HepG2 (cell line): ENCODE data around the gene VPS9D1. TPM values are rescaled to one million over a fixed set of nuclear protein-coding genes. Genes with fewer than 3 reads are reported as not detected.

ENCODE experiments used
- CENPX ChIP-seq: sonication (generic); formaldehyde crosslinking; IDR thresholded peaks from 2 replicates; pipeline ENCODE4 v1.9.0; 2021; ENCODE audit warnings: mild to moderate bottlenecking, missing genetic modification reagents, moderate library complexity
- MAZ ChIP-seq, 2 experiments: sonication (generic) in 1 of 2; formaldehyde crosslinking in 1 of 2; IDR thresholded peaks; 2 replicates each; pipeline versions ENCODE4 v1.5.0 to v1.6.1; 2012 to 2020; ENCODE audit warnings: low read depth in 2 of 2, mild to moderate bottlenecking in 2 of 2, borderline replicate concordance in 1 of 2, improper control_type of control experiment in 1 of 2, low read length in 1 of 2, missing genetic modification reagents in 1 of 2, moderate library complexity in 1 of 2
- POLR2A ChIP-seq, 2 experiments: IDR thresholded peaks; 2 replicates each; pipeline ENCODE4 v1.6.1; 2011; ENCODE audit warnings: low read depth in 2 of 2, low read length in 2 of 2, mild to moderate bottlenecking in 1 of 2, moderate library complexity in 1 of 2; ENCODE audit not compliant: insufficient read depth in 1 of 2
- RELA ChIP-seq: sonication (generic); formaldehyde crosslinking; IDR thresholded peaks from 2 replicates; pipeline ENCODE4 v1.4.0; 2020; ENCODE audit warnings: missing genetic modification reagents
- RNF2 ChIP-seq: fragments of 450-650 bp; conservative IDR thresholded peaks from 2 replicates; pipeline ENCODE4 v1.6.1; 2016; ENCODE audit warnings: low read depth
- RORA ChIP-seq: sonication (generic); formaldehyde crosslinking; IDR thresholded peaks from 2 replicates; pipeline ENCODE4 v1.5.0; 2020; ENCODE audit warnings: mild to moderate bottlenecking, missing genetic modification reagents, moderate library complexity
- SNRNP70 ChIP-seq: fragments of 200-400 bp; formaldehyde crosslinking; IDR thresholded peaks from 2 replicates; pipeline ENCODE4 v1.6.1; 2017; ENCODE audit warnings: mild to moderate bottlenecking, low read depth, low read length, moderate library complexity
- SYNCRIP ChIP-seq: fragments of 200-400 bp; formaldehyde crosslinking; IDR thresholded peaks from 2 replicates; pipeline ENCODE4 v1.6.1; 2018; ENCODE audit warnings: mild to moderate bottlenecking, low read depth, low read length; ENCODE audit not compliant: insufficient read depth
- TAF1 ChIP-seq: sonication (generic); formaldehyde crosslinking; IDR thresholded peaks from 2 replicates; pipeline ENCODE4 v1.4.0; 2020; ENCODE audit warnings: missing genetic modification reagents
- TOPORS ChIP-seq: sonication (generic); formaldehyde crosslinking; IDR thresholded peaks from 2 replicates; pipeline ENCODE4 v1.8.0; 2023; ENCODE audit warnings: mild to moderate bottlenecking, missing genetic modification reagents
- ZNF24 ChIP-seq: fragments of 450-650 bp; IDR thresholded peaks from 2 replicates; pipeline ENCODE4 v1.6.1; 2017; ENCODE audit warnings: antibody characterized with exemption, mild to moderate bottlenecking
- ZNF317 ChIP-seq: sonication (generic); formaldehyde crosslinking; IDR thresholded peaks from 2 replicates; pipeline ENCODE4 v1.5.0; 2020; ENCODE audit warnings: mild to moderate bottlenecking, missing genetic modification reagents
- ZNF33B ChIP-seq: sonication (generic); formaldehyde crosslinking; IDR thresholded peaks from 2 replicates; pipeline ENCODE4 v1.5.1; 2020; ENCODE audit warnings: mild to moderate bottlenecking, missing genetic modification reagents
- ZNF546 ChIP-seq: sonication (generic); formaldehyde crosslinking; conservative IDR thresholded peaks from 2 replicates; pipeline ENCODE4 v1.8.1; 2023; ENCODE audit warnings: mild to moderate bottlenecking, missing genetic modification reagents
- ZNF549 ChIP-seq: sonication (generic); formaldehyde crosslinking; IDR thresholded peaks from 2 replicates; pipeline ENCODE4 v1.5.0; 2020; ENCODE audit warnings: missing genetic modification reagents
- ZNF878 ChIP-seq: sonication (generic); formaldehyde crosslinking; IDR thresholded peaks from 2 replicates; pipeline ENCODE4 v1.8.1; 2023; ENCODE audit warnings: mild to moderate bottlenecking, missing genetic modification reagents, moderate library complexity
- polyA plus RNA-seq, 8 experiments: library from polyadenylated mRNA; depleted of rRNA in 3 of 8; stranded (reverse) in 7 of 8; unstranded in 1 of 8; fragments of >200 nt; fragmentation: Illumina TruSeq in 4 of 8; extraction: Trizol in 4 of 8; gene quantifications; 2 replicates each; pipeline versions ENCODE4 v1.2.1 to v1.2.3, GENCODE V29; 2011 to 2016; ENCODE audit warnings: low read depth in 4 of 8, missing spikeins in 1 of 8, mixed read lengths in 1 of 8; ENCODE audit not compliant: insufficient read depth in 1 of 8
- total RNA-seq, 5 experiments: library from RNA; depleted of rRNA; stranded (reverse); fragments of >200 nt; fragmentation: Illumina TruSeq; extraction: Trizol; gene quantifications; 2 replicates each; pipeline ENCODE4 v1.2.3, GENCODE V29; 2016; ENCODE audit warnings: low read depth in 1 of 5
- TF ChIP-seq, protein P1 (sequence below): IDR thresholded peaks from 2 replicates; pipeline ENCODE4 v1.6.1; 2016; ENCODE audit warnings: low read depth, missing genetic modification reagents, missing compliant biosample characterization
- TF ChIP-seq, protein P2 (sequence below): sonication (generic); formaldehyde crosslinking; IDR thresholded peaks from 2 replicates; pipeline ENCODE4 v1.5.1; 2020; ENCODE audit warnings: missing genetic modification reagents, mild to moderate bottlenecking, borderline replicate concordance
- TF ChIP-seq, protein P3 (sequence below): sonication (generic); formaldehyde crosslinking; IDR thresholded peaks from 2 replicates; pipeline ENCODE4 v1.5.0; 2020; ENCODE audit warnings: missing genetic modification reagents
- TF ChIP-seq, protein P4 (sequence below): sonication (generic); formaldehyde crosslinking; IDR thresholded peaks from 2 replicates; pipeline ENCODE4 v1.9.0; 2021; ENCODE audit warnings: missing genetic modification reagents, mild to moderate bottlenecking, borderline replicate concordance

VPS9D1 gene
- total and polyA plus RNA-seq, 2 of the 13 experiments (the other 11 are each of a cell fraction or from before 2014, with no cell fraction given), result 10.1 to 13.2 TPM

DNA sequence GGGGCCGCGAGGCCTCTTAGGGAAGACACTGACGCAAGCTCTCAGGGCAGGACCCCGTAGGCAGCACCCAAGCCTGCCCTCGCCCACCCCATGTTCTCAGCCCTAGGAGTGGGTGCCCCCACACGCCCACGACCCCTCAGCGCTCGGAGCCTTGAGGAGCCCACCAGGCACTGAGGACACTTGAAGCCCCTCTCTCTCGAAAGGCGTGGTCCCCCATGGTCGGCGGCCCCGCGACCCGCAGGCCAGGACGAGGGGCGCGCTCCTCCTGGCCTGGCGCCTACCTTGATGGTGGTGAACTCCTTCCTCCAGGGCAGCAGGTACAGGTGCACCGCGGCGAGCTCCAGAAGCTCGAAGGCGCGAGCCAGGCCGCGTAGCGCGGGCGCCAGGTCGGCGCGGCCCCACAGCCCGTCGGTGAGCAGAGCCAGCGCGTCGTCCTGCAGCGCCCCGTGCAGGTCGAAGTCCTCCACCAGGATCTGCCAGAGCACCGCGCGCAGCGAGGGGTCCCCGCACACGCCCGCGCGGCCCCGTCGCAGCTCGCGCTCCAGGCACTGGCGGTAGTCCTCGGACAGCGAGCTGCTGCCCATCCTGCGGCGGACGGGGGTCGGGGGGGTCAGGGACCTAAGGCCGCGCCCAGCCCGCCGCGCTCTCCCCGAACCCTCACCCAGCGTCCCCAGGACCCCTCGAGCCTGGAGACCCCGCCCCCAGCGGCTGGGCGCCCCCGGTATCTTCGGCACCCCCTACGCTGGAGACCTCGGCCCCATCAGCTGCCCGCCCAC is 19.9 kb downstream of the VPS9D1 start (continued):
- peak; percentile 94; the same call in 1 of the 2 replicates for TF ChIP-seq RNF2
- no peak for TF ChIP-seq RORA
- no peak for TF ChIP-seq CENPX (CRISPR knock-in tag)
- no peak for TF ChIP-seq SNRNP70
- TF ChIP-seq SYNCRIP, result no peak
- TF ChIP-seq ZNF546 (CRISPR knock-in tag), result no peak; the same call in 1 of the 2 replicates
- TF ChIP-seq, protein P1, sequence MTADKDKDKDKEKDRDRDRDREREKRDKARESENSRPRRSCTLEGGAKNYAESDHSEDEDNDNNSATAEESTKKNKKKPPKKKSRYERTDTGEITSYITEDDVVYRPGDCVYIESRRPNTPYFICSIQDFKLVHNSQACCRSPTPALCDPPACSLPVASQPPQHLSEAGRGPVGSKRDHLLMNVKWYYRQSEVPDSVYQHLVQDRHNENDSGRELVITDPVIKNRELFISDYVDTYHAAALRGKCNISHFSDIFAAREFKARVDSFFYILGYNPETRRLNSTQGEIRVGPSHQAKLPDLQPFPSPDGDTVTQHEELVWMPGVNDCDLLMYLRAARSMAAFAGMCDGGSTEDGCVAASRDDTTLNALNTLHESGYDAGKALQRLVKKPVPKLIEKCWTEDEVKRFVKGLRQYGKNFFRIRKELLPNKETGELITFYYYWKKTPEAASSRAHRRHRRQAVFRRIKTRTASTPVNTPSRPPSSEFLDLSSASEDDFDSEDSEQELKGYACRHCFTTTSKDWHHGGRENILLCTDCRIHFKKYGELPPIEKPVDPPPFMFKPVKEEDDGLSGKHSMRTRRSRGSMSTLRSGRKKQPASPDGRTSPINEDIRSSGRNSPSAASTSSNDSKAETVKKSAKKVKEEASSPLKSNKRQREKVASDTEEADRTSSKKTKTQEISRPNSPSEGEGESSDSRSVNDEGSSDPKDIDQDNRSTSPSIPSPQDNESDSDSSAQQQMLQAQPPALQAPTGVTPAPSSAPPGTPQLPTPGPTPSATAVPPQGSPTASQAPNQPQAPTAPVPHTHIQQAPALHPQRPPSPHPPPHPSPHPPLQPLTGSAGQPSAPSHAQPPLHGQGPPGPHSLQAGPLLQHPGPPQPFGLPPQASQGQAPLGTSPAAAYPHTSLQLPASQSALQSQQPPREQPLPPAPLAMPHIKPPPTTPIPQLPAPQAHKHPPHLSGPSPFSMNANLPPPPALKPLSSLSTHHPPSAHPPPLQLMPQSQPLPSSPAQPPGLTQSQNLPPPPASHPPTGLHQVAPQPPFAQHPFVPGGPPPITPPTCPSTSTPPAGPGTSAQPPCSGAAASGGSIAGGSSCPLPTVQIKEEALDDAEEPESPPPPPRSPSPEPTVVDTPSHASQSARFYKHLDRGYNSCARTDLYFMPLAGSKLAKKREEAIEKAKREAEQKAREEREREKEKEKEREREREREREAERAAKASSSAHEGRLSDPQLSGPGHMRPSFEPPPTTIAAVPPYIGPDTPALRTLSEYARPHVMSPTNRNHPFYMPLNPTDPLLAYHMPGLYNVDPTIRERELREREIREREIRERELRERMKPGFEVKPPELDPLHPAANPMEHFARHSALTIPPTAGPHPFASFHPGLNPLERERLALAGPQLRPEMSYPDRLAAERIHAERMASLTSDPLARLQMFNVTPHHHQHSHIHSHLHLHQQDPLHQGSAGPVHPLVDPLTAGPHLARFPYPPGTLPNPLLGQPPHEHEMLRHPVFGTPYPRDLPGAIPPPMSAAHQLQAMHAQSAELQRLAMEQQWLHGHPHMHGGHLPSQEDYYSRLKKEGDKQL (CRISPR knock-in tag), result 0 out of 2 replicates have a peak, but pooled peaks have one; percentile 33
- TF ChIP-seq, protein P2, sequence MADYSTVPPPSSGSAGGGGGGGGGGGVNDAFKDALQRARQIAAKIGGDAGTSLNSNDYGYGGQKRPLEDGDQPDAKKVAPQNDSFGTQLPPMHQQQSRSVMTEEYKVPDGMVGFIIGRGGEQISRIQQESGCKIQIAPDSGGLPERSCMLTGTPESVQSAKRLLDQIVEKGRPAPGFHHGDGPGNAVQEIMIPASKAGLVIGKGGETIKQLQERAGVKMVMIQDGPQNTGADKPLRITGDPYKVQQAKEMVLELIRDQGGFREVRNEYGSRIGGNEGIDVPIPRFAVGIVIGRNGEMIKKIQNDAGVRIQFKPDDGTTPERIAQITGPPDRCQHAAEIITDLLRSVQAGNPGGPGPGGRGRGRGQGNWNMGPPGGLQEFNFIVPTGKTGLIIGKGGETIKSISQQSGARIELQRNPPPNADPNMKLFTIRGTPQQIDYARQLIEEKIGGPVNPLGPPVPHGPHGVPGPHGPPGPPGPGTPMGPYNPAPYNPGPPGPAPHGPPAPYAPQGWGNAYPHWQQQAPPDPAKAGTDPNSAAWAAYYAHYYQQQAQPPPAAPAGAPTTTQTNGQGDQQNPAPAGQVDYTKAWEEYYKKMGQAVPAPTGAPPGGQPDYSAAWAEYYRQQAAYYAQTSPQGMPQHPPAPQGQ (CRISPR knock-in tag), result no peak
- no peak for TF ChIP-seq ZNF33B (CRISPR knock-in tag)
- TF ChIP-seq ZNF878 (CRISPR knock-in tag), result no peak
- TF ChIP-seq, protein P3, sequence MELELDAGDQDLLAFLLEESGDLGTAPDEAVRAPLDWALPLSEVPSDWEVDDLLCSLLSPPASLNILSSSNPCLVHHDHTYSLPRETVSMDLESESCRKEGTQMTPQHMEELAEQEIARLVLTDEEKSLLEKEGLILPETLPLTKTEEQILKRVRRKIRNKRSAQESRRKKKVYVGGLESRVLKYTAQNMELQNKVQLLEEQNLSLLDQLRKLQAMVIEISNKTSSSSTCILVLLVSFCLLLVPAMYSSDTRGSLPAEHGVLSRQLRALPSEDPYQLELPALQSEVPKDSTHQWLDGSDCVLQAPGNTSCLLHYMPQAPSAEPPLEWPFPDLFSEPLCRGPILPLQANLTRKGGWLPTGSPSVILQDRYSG, result peak; percentile 95; the same call in 1 of the 2 replicates
- TF ChIP-seq MAZ (IDR thresholded peaks at IDR 0.05; ENCODE audit: borderline replicate concordance, low read depth, low read length), result no peak; the same call in 1 of the 2 replicates
- no peak; the same call in 1 of the 2 replicates for TF ChIP-seq MAZ (CRISPR knock-in tag; IDR thresholded peaks at IDR 0.05; ENCODE audit: low read depth)
- TF ChIP-seq, protein P4, sequence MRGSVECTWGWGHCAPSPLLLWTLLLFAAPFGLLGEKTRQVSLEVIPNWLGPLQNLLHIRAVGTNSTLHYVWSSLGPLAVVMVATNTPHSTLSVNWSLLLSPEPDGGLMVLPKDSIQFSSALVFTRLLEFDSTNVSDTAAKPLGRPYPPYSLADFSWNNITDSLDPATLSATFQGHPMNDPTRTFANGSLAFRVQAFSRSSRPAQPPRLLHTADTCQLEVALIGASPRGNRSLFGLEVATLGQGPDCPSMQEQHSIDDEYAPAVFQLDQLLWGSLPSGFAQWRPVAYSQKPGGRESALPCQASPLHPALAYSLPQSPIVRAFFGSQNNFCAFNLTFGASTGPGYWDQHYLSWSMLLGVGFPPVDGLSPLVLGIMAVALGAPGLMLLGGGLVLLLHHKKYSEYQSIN (CRISPR knock-in tag), result no peak
- 0 out of 2 replicates have a peak, but pooled peaks have one; percentile 58 for TF ChIP-seq RELA (CRISPR knock-in tag)
- no peak; the same call in 1 of the 2 replicates for TF ChIP-seq ZNF317 (CRISPR knock-in tag)
- TF ChIP-seq POLR2A (IDR thresholded peaks at IDR 0.05; ENCODE audit: insufficient read depth in 1 of 2, low read depth in 2 of 2, low read length in 2 of 2), result peak in 1 of 2 experiments; percentile 13; a peak in 2 of 4 replicates
- TF ChIP-seq ZNF24, result no peak
- TF ChIP-seq ZNF549, result no peak
- no peak for TF ChIP-seq TAF1 (CRISPR knock-in tag)
- TF ChIP-seq TOPORS, result no peak
